ENCODE data around the gene KPNA2.
"Not testable (repeated sequence)": the region's sequence is repeated elsewhere in the genome, so short reads cannot be mapped to it uniquely, and the experiment has no call there.

The KPNA2 gene

GRCh38 chr17:68061512-68062313, 26.2 kb downstream of the KPNA2 start:
- no peak for DNase-seq (ENCODE audit: low spot score)

GRCh38 chr17:68065366-68065765, 29.8 kb downstream of the KPNA2 start:
- DNase-seq (ENCODE audit: low spot score): not testable (repeated sequence)

GRCh38 chr17:68068512-68068911, 33.0 kb downstream of the KPNA2 start:
- not testable (repeated sequence) for DNase-seq (ENCODE audit: low spot score)

- DNase-seq (ENCODE audit: low spot score): not testable (repeated sequence)
Observed at GRCh38 chr17:68070582-68071444, 35.3 kb downstream of the KPNA2 start.

- no peak for DNase-seq (ENCODE audit: low spot score)
Observed at GRCh38 chr17:68074279-68074678, 38.7 kb downstream of the KPNA2 start.

- not testable (repeated sequence) for DNase-seq (ENCODE audit: low spot score)
Observed at GRCh38 chr17:68075953-68076607, 40.5 kb downstream of the KPNA2 start.

GRCh38 chr17:68077498-68077897, 42.0 kb downstream of the KPNA2 start:
- DNase-seq (ENCODE audit: low spot score): not testable (repeated sequence)

GRCh38 chr17:68080411-68081150, 45.0 kb downstream of the KPNA2 start:
- DNase-seq (ENCODE audit: low spot score): no peak

GRCh38 chr17:68081305-68082265, 46.0 kb downstream of the KPNA2 start:
- not testable (repeated sequence) for DNase-seq (ENCODE audit: low spot score)

- DNase-seq (ENCODE audit: low spot score): peak; percentile 28
Observed at GRCh38 chr17:68085771-68086381, 50.3 kb downstream of the KPNA2 start.

GRCh38 chr17:68086666-68087065, 51.1 kb downstream of the KPNA2 start:
- DNase-seq (ENCODE audit: low spot score): peak; percentile 10

GRCh38 chr17:68087131-68087623, 51.6 kb downstream of the KPNA2 start:
- peak; percentile 34 for DNase-seq (ENCODE audit: low spot score)

- DNase-seq (ENCODE audit: low spot score): no peak
Observed at GRCh38 chr17:68087851-68088250, 52.3 kb downstream of the KPNA2 start.

GRCh38 chr17:68089881-68090280, 54.3 kb downstream of the KPNA2 start:
- peak; percentile 43 for DNase-seq (ENCODE audit: low spot score)

- no peak for DNase-seq (ENCODE audit: low spot score)
Observed at GRCh38 chr17:68094481-68095078, 59.0 kb downstream of the KPNA2 start.

GRCh38 chr17:68095205-68095811, 59.8 kb downstream of the KPNA2 start:
- DNase-seq (ENCODE audit: low spot score): no peak

- no peak for DNase-seq (ENCODE audit: low spot score)
Observed at GRCh38 chr17:68096111-68096510, 60.6 kb downstream of the KPNA2 start.
